Ovary (tissue), 3 donors: ENCODE measurements around the gene SPEN.

Experiments
- EP300 ChIP-seq: sonication (generic); formaldehyde crosslinking; IDR thresholded peaks from one replicate; pipeline ENCODE4 v1.6.1; 2017; ENCODE audit warnings: antibody characterized with exemption
- POLR2A ChIP-seq: fragments of 450-650 bp; IDR thresholded peaks from one replicate; pipeline ENCODE4 v1.6.1; 2017; ENCODE audit warnings: antibody characterized with exemption, mild to moderate bottlenecking, moderate library complexity
- TF ChIP-seq, protein P1 (sequence below), 3 donors: fragments of 450-650 bp in 2 of 3; fragments of 200-600 bp in 1 of 3; IDR thresholded peaks; one replicate each; pipeline versions ENCODE4 v1.5.1 to v1.8.0; 2016 to 2022; ENCODE audit warnings: antibody characterized with exemption in 3 of 3, mild to moderate bottlenecking in 1 of 3
- donor health status: DM: no; HTN: no; CAD: no.

DNA sequence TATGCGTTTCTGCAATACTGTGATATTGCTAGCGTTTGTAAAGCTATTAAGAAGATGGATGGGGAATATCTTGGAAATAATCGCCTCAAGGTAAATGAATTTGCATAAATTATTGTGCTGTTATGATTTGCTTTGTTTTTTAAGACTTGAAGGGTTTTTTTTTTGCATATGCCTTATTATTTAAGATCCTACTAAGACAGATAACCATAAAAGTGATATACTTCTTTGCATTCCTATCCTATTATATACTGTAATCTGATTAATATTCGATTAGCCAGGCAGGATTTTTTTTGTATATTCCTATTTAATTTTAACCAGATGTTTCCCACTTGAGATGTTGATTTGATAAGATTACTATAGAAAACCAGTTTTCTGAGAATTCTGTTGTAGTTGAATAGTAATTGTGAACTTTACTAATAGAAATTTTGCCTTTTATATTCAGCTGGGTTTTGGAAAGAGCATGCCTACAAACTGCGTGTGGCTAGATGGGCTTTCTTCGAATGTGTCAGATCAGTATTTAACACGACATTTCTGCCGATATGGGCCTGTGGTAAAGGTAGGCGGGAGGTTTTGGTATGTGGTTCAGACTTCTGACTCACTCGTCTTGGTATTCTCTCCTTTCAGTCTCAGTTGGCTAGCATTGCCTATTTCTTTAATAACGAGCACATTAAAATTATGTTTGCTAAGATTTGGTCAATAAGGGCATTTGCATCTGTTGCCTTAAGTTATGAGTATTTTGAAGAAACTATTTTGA, 71.6 kb downstream of the SPEN start:
- TF ChIP-seq POLR2A (no peak), EP300 (no peak)
- TF ChIP-seq, protein P1, sequence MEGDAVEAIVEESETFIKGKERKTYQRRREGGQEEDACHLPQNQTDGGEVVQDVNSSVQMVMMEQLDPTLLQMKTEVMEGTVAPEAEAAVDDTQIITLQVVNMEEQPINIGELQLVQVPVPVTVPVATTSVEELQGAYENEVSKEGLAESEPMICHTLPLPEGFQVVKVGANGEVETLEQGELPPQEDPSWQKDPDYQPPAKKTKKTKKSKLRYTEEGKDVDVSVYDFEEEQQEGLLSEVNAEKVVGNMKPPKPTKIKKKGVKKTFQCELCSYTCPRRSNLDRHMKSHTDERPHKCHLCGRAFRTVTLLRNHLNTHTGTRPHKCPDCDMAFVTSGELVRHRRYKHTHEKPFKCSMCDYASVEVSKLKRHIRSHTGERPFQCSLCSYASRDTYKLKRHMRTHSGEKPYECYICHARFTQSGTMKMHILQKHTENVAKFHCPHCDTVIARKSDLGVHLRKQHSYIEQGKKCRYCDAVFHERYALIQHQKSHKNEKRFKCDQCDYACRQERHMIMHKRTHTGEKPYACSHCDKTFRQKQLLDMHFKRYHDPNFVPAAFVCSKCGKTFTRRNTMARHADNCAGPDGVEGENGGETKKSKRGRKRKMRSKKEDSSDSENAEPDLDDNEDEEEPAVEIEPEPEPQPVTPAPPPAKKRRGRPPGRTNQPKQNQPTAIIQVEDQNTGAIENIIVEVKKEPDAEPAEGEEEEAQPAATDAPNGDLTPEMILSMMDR (IDR thresholded peaks at IDR 0.05): no peak
